HepG2 (cell line): ENCODE results near the gene SURF1. TPM values are rescaled to one million over a fixed set of nuclear protein-coding genes. Genes with fewer than 3 reads are reported as not detected.
A peak's percentile ranks its signal among the peaks of the same experiment; 100 is the strongest.

Source experiments
- ATAC-seq: fragments of 200-7000 bp; cut with Tn5 transposase; 3 replicates; pipeline ENCODE4 v1.9.1; 2020; ENCODE audit warnings: mild to moderate bottlenecking, moderate library complexity
- BruUV-seq: library from RNA; stranded (reverse); fragments of 400-500 nt; replicated peaks from 2 replicates; lab custom pipeline; 2021; lab: Mats Ljungman, UMichigan
- CTCF ChIA-PET: fragments of 300-600 bp; formaldehyde crosslinking; extraction: SDS; loops from one replicate; lab custom pipeline; 2021; ENCODE audit warnings: low total read pairs, inconsistent platforms, low intra/inter-chr PET ratio; lab: Yijun Ruan, JAX
- POLR2A ChIA-PET: fragments of 350-600 bp; sonication (Branson Sonifier 250); formaldehyde crosslinking; loops from one replicate; lab custom pipeline; 2020; ENCODE audit warnings: antibody characterized with exemption, inconsistent platforms; lab: Yijun Ruan, JAX
- DNase-seq: peaks from one replicate; pipeline ENCODE4 v3.0.0-alpha.2; 2015; ENCODE audit warnings: low spot score
- FAIRE-seq: peaks from 3 replicates; lab custom pipeline; 2011; peaks lifted over from hg19 to GRCh38; lab: Jason Lieb, UNC
- H2AFZ ChIP-seq: one replicate; pipeline ENCODE4 v1.6.1; 2011; ENCODE audit warnings: low read length, inconsistent platforms
- H3K27ac ChIP-seq: fragments of 300-600 bp; 3 replicates; pipeline ENCODE4 v1.8.0; 2011; ENCODE audit warnings: mixed run types, mild to moderate bottlenecking, mixed read lengths, low read length, inconsistent platforms; ENCODE audit not compliant: insufficient read depth; ENCODE audit errors: extremely low read length
- H3K27me3 ChIP-seq, 2 experiments: fragments of 200-600 bp in 1 of 2; 2 replicates in 1 of 2; 3 replicates in 1 of 2; pipeline versions ENCODE4 v1.6.0 to v1.8.0; 2011; ENCODE audit warnings: low read length in 2 of 2, mild to moderate bottlenecking in 2 of 2, moderate library complexity in 2 of 2, inconsistent platforms in 1 of 2; ENCODE audit not compliant: insufficient read depth in 2 of 2, control insufficient read depth in 1 of 2
- H3K36me3 ChIP-seq, 2 experiments: fragments of 200-600 bp in 1 of 2; replicated peaks in 1 of 2; 2 replicates in 1 of 2; 3 replicates in 1 of 2; pipeline versions ENCODE4 v1.5.1 to v1.8.0; 2011; ENCODE audit warnings: low read length in 2 of 2, inconsistent platforms in 1 of 2; ENCODE audit not compliant: insufficient read depth in 2 of 2, control insufficient read depth in 1 of 2
- H3K4me1 ChIP-seq: 2 replicates; pipeline ENCODE4 v1.5.1; 2012; ENCODE audit warnings: low read length, inconsistent platforms; ENCODE audit not compliant: insufficient read depth
- H3K4me2 ChIP-seq: 2 replicates; pipeline ENCODE4 v1.6.0; 2011; ENCODE audit warnings: low read depth, low read length, inconsistent platforms
- H3K4me3 ChIP-seq, 3 experiments: fragments of 200-600 bp in 1 of 3; sonication (generic), shearing (Covaris generic) in 1 of 3; replicated peaks in 1 of 3; 2 replicates each; pipeline ENCODE4 v1.5.1; 2011 to 2016; ENCODE audit warnings: low read length in 3 of 3, inconsistent platforms in 2 of 3, low read depth in 2 of 3, mild to moderate bottlenecking in 2 of 3, control low read depth in 1 of 3, mixed read lengths in 1 of 3; ENCODE audit not compliant: insufficient read depth in 1 of 3
- H3K79me2 ChIP-seq: one replicate; pipeline ENCODE4 v1.6.1; 2011; ENCODE audit warnings: low read length, inconsistent platforms; ENCODE audit not compliant: insufficient read depth
- H3K9ac ChIP-seq: 2 replicates; pipeline ENCODE4 v1.6.0; 2011; ENCODE audit warnings: mild to moderate bottlenecking, low read depth, low read length, inconsistent platforms; ENCODE audit not compliant: insufficient read depth
- H3K9me3 ChIP-seq: 2 replicates; pipeline ENCODE4 v1.5.1; 2012; ENCODE audit warnings: mild to moderate bottlenecking, low read length
- H4K20me1 ChIP-seq: 2 replicates; pipeline ENCODE4 v1.6.0; 2011; ENCODE audit warnings: inconsistent platforms, mild to moderate bottlenecking, low read length, moderate library complexity; ENCODE audit not compliant: insufficient read depth
- ATF7-NPFF ChIP-seq: sonication (generic); formaldehyde crosslinking; IDR thresholded peaks from 2 replicates; pipeline ENCODE4 v1.8.1; 2023; ENCODE audit warnings: mild to moderate bottlenecking, low read depth, missing genetic modification reagents, moderate library complexity
- CHD4 ChIP-seq: fragments of 200-600 bp; sonication (generic); IDR thresholded peaks from 2 replicates; pipeline ENCODE4 v1.7.0; 2017; ENCODE audit warnings: mild to moderate bottlenecking, low read length, borderline replicate concordance
- HDAC1 ChIP-seq: sonication (generic); formaldehyde crosslinking; IDR thresholded peaks from 2 replicates; pipeline ENCODE4 v1.5.1; 2020; ENCODE audit warnings: mild to moderate bottlenecking, missing genetic modification reagents
- IRF1 ChIP-seq: sonication (generic); formaldehyde crosslinking; IDR thresholded peaks from 2 replicates; pipeline ENCODE4 v1.4.0; 2020; ENCODE audit warnings: low read depth, mild to moderate bottlenecking, missing genetic modification reagents
- LCORL ChIP-seq, 2 experiments: fragments of 450-650 bp in 1 of 2; sonication (generic) in 1 of 2; formaldehyde crosslinking in 1 of 2; IDR thresholded peaks; 2 replicates each; pipeline versions ENCODE4 v1.5.0 to v1.6.1; 2017 to 2020; ENCODE audit warnings: antibody characterized with exemption in 1 of 2, missing genetic modification reagents in 1 of 2
- NCOR1 ChIP-seq: fragments of 200-600 bp; sonication (generic); IDR thresholded peaks from 2 replicates; pipeline ENCODE4 v1.7.0; 2017; ENCODE audit warnings: antibody characterized with exemption, low read length, borderline replicate concordance
- NR2C2 ChIP-seq: sonication (generic); formaldehyde crosslinking; IDR thresholded peaks from 2 replicates; pipeline ENCODE4 v1.4.0; 2020; ENCODE audit warnings: missing genetic modification reagents, mild to moderate bottlenecking, moderate library complexity, borderline replicate concordance
- RXRA ChIP-seq: sonication (generic); formaldehyde crosslinking; IDR thresholded peaks from 2 replicates; pipeline ENCODE4 v1.5.1; 2020; ENCODE audit warnings: missing genetic modification reagents
- TARDBP ChIP-seq: sonication (generic); formaldehyde crosslinking; IDR thresholded peaks from 2 replicates; pipeline ENCODE4 v1.8.0; 2022; ENCODE audit warnings: mild to moderate bottlenecking, missing genetic modification reagents
- ZMYM3 ChIP-seq: sonication (generic); formaldehyde crosslinking; IDR thresholded peaks from 2 replicates; pipeline ENCODE4 v1.5.1; 2020; ENCODE audit warnings: mild to moderate bottlenecking, missing genetic modification reagents
- ZNF232 ChIP-seq: sonication (generic); formaldehyde crosslinking; IDR thresholded peaks from 2 replicates; pipeline ENCODE4 v1.4.0; 2020; ENCODE audit warnings: missing genetic modification reagents, borderline replicate concordance
- ZNF264 ChIP-seq: sonication (generic); formaldehyde crosslinking; IDR thresholded peaks from 2 replicates; pipeline ENCODE4 v1.4.0; 2020; ENCODE audit warnings: missing genetic modification reagents
- ZNF460 ChIP-seq: sonication (generic); formaldehyde crosslinking; IDR thresholded peaks from 2 replicates; pipeline ENCODE4 v1.5.1; 2020; ENCODE audit warnings: missing genetic modification reagents, mild to moderate bottlenecking, borderline replicate concordance
- ZNF580 ChIP-seq: IDR thresholded peaks from 2 replicates; pipeline ENCODE4 v1.6.1; 2016; ENCODE audit warnings: low read depth, borderline replicate concordance
- ZNF83 ChIP-seq: sonication (generic); formaldehyde crosslinking; IDR thresholded peaks from 2 replicates; pipeline ENCODE4 v1.4.0; 2020; ENCODE audit warnings: missing genetic modification reagents, mild to moderate bottlenecking, borderline replicate concordance
- WGBS: methylation state at CpG from one replicate; pipeline ENCODE4 v1.1.6; 2017; ENCODE audit warnings: low lambda C conversion rate; 5-methylcytosine and 5-hydroxymethylcytosine counted together
- in situ Hi-C: cut with HindIII; loops from 2 replicates; pipeline ENCODE4 v1.10.0; 2017; ENCODE audit warnings: low pct_unique_long_range_greater_than_20kb; ENCODE audit not compliant: extremely low pct_ligation_motif_present
- intact Hi-C: fragments of 100-400 bp; cut with micrococcal nuclease; formaldehyde crosslinking; loops from one replicate; pipeline ENCODE4 v1.10.0; 2022; ENCODE audit not compliant: unreplicated experiment
- polyA plus RNA-seq, 8 experiments: library from polyadenylated mRNA; depleted of rRNA in 3 of 8; stranded (reverse) in 7 of 8; unstranded in 1 of 8; fragments of >200 nt; fragmentation: Illumina TruSeq in 4 of 8; extraction: Trizol in 4 of 8; gene quantifications; 2 replicates each; pipeline versions ENCODE4 v1.2.1 to v1.2.3, GENCODE V29; 2011 to 2016; ENCODE audit warnings: low read depth in 4 of 8, missing spikeins in 1 of 8, mixed read lengths in 1 of 8; ENCODE audit not compliant: insufficient read depth in 1 of 8
- total RNA-seq, 5 experiments: library from RNA; depleted of rRNA; stranded (reverse); fragments of >200 nt; fragmentation: Illumina TruSeq; extraction: Trizol; gene quantifications; 2 replicates each; pipeline ENCODE4 v1.2.3, GENCODE V29; 2016; ENCODE audit warnings: low read depth in 1 of 5
- TF ChIP-seq, protein P1 (sequence below): sonication (generic); formaldehyde crosslinking; IDR thresholded peaks from 2 replicates; pipeline ENCODE4 v1.8.0; 2023; ENCODE audit warnings: mild to moderate bottlenecking, missing genetic modification reagents

SURF1 gene
- total and polyA plus RNA-seq, 2 of the 13 experiments (the other 11 are each of a cell fraction or from before 2014, with no cell fraction given) = 17.8 to 40.7 TPM

- TF ChIP-seq LCORL (IDR thresholded peaks at IDR 0.05) (peak; percentile 93), LCORL (CRISPR knock-in tag; IDR thresholded peaks at IDR 0.05) (no peak), ZNF264 (no peak), ZNF460 (CRISPR knock-in tag) (no peak), CHD4 (no peak)
- TF ChIP-seq, protein P1, sequence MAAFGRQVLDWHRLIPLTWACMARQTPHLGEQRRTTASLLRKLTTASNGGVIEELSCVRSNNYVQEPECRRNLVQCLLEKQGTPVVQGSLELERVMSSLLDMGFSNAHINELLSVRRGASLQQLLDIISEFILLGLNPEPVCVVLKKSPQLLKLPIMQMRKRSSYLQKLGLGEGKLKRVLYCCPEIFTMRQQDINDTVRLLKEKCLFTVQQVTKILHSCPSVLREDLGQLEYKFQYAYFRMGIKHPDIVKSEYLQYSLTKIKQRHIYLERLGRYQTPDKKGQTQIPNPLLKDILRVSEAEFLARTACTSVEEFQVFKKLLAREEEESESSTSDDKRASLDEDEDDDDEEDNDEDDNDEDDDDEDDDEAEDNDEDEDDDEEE = 0 out of 2 replicates have a peak, but pooled peaks have one; percentile 30
- TF ChIP-seq, all 625 proteins: peak for 2
- H3K4me3 ChIP-seq = no peak overlapping the region
Observed at GRCh38 chr9:133378408-133378962, 22.2 kb upstream of the SURF1 start.

GRCh38 chr9:133377721-133378216 is 21.5 kb upstream of the SURF1 start:
- Histone ChIP-seq H2AFZ (no peak overlapping the region), H3K79me2 (peaks cover 27% of the 10 kb centered on the region), H3K4me1 (peaks cover 53% of the 10 kb centered on the region), H3K27ac (no peak overlapping the region), H3K9me3 (peaks cover 3% of the 10 kb centered on the region; the same call in 1 of the 2 replicates), H3K4me2 (peak overlapping the region; percentile 58), H4K20me1 (peaks cover 24% of the 10 kb centered on the region), H3K27me3 (no peaks in the 10 kb centered on the region), H3K9ac (no peak overlapping the region), H3K4me3 (no peak overlapping the region; a peak in 1 of 6 replicates), H3K36me3 (peaks cover 0 to 7% of the 10 kb centered on the region in 2 experiments; a peak in 2 of 5 replicates)
- ChIA-PET CTCF (no interaction called here), POLR2A (interaction anchor here (1.2 to 3.3 kb wide), 4 partner anchors 9 to 82 kb away, joined by 4 to 16 read pairs (median 6); partner anchors contain the start of genes CACFD1, MED22 and RPL7A)
- in situ Hi-C loops (no loop called here), intact Hi-C loops (no loop called here)
- BruUV-seq = no TSS peak
- DNase-seq = peak; percentile 62
- WGBS = 42% methylated on average over 3 of the region's 6 CpGs
- peak; percentile 38 for ATAC-seq
- FAIRE-seq = peak; percentile 81
- no peak for TF ChIP-seq ZNF83 (CRISPR knock-in tag)
- TF ChIP-seq HDAC1 (CRISPR knock-in tag) = no peak
- TF ChIP-seq NR2C2 = no peak
- no peak for TF ChIP-seq ZNF580 (CRISPR knock-in tag)
- TF ChIP-seq ATF7-NPFF = no peak
- no peak for TF ChIP-seq RXRA (CRISPR knock-in tag)
- no peak for TF ChIP-seq IRF1 (CRISPR knock-in tag)
- TF ChIP-seq TARDBP = no peak
- peak; percentile 64; the same call in 1 of the 2 replicates for TF ChIP-seq ZNF232
- TF ChIP-seq ZMYM3 = no peak
- TF ChIP-seq NCOR1 = no peak

More at GRCh38 chr9:133378408-133378962, 22.2 kb upstream of the SURF1 start:
- ATAC-seq (no peak), FAIRE-seq (no peak), DNase-seq (no peak)
- Histone ChIP-seq H3K9ac (no peak overlapping the region), H2AFZ (no peak overlapping the region), H3K4me2 (0 out of 2 replicates have a peak overlapping the region, but pooled peaks have one; percentile 58), H3K4me1 (peaks cover 45% of the 10 kb centered on the region), H3K27me3 (no peaks in the 10 kb centered on the region), H3K36me3 (no peaks in the 10 kb centered on the region), H4K20me1 (peaks cover 18% of the 10 kb centered on the region; the same call in 1 of the 2 replicates), H3K27ac (no peak overlapping the region), H3K9me3 (peaks cover 10% of the 10 kb centered on the region; the same call in 1 of the 2 replicates), H3K79me2 (peaks cover 20% of the 10 kb centered on the region)
- BruUV-seq = no TSS peak
- CTCF ChIA-PET = no interaction called here
- intact Hi-C loops = no loop called here
- 0% methylated on average over 1 of the region's 1 CpG for WGBS
- in situ Hi-C loops = no loop called here
- POLR2A ChIA-PET = interaction anchor here (1.2 to 3.3 kb wide), 3 partner anchors 8 to 31 kb away, joined by 4 to 16 read pairs (median 6); partner anchors contain the start of genes MED22 and RPL7A
